C4-2B (cell line): Measurements from ENCODE around the gene CCDC182.

ENCODE experiments used
- ZFX ChIP-seq: fragments of 450-650 bp; IDR thresholded peaks from 2 replicates; pipeline ENCODE4 v1.6.1; 2017
- TF ChIP-seq, protein P1 (sequence below): fragments of 450-650 bp; conservative IDR thresholded peaks from 2 replicates; pipeline ENCODE4 v1.5.1; 2017; ENCODE audit warnings: mild to moderate bottlenecking

DNA sequence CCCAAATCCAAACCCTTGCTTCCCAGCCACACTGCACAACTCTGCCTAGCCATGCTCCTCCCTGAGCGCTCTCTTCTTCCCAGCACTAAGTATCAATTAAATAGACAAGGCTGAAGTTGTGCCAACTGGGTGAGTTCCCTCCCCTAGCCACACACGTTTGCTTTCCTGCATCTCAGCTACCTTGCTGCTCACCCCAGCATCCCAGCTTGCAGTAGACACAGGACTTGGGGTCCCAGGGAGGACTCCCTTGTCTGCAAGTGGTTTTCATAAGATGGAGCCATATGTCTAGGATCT lies 4.9 kb downstream of the CCDC182 start:
- TF ChIP-seq, protein P1, sequence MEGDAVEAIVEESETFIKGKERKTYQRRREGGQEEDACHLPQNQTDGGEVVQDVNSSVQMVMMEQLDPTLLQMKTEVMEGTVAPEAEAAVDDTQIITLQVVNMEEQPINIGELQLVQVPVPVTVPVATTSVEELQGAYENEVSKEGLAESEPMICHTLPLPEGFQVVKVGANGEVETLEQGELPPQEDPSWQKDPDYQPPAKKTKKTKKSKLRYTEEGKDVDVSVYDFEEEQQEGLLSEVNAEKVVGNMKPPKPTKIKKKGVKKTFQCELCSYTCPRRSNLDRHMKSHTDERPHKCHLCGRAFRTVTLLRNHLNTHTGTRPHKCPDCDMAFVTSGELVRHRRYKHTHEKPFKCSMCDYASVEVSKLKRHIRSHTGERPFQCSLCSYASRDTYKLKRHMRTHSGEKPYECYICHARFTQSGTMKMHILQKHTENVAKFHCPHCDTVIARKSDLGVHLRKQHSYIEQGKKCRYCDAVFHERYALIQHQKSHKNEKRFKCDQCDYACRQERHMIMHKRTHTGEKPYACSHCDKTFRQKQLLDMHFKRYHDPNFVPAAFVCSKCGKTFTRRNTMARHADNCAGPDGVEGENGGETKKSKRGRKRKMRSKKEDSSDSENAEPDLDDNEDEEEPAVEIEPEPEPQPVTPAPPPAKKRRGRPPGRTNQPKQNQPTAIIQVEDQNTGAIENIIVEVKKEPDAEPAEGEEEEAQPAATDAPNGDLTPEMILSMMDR, result peak; percentile 30; the same call in 1 of the 2 replicates
- no peak for TF ChIP-seq ZFX
